H1 (cell line): ENCODE measurements around the gene PLCB4. TPM values are rescaled to one million over a fixed set of nuclear protein-coding genes. Genes with fewer than 3 reads are reported as not detected.

Experiments used
- CHD2 ChIP-seq: IDR thresholded peaks from 2 replicates; pipeline ENCODE4 v1.6.1; 2012; ENCODE audit warnings: low read length, improper control_type of control experiment
- SP2 ChIP-seq: IDR thresholded peaks from 2 replicates; pipeline ENCODE4 v1.6.1; 2012; ENCODE audit warnings: mild to moderate bottlenecking, low read length, inconsistent platforms
- polyA plus RNA-seq, 7 experiments: library from polyadenylated mRNA; depleted of rRNA in 3 of 7; stranded (reverse) in 5 of 7; unstranded in 2 of 7; fragments of >200 nt in 5 of 7; fragments of 200-250 nt in 2 of 7; gene quantifications; 1 replicate in 5 of 7; 2 replicates in 1 of 7; 4 replicates in 1 of 7; pipeline versions ENCODE4 v1.2.1 to v1.2.3, GENCODE V29; 2011 to 2013; ENCODE audit warnings: missing spikeins in 2 of 7, mixed read lengths in 2 of 7
- total RNA-seq: library from RNA; stranded (reverse); fragmentation: NEBNext Ultra II Directional; extraction: Animal tissue kit (Norgen Biotek cat#: 25700); gene quantifications from 2 replicates; pipeline ENCODE4 v1.2.1, GENCODE V29; 2021

The PLCB4 gene
- total and polyA plus RNA-seq, 2 of the 8 experiments (the other 6 are each of a cell fraction or from before 2014, with no cell fraction given), result 3.2 to 14.1 TPM

- TF ChIP-seq CHD2, result no peak
- TF ChIP-seq SP2, result no peak
- TF ChIP-seq, all 59 proteins: peak for 0
Measured at GRCh38 chr20:9476637-9477036, 407.8 kb downstream of the PLCB4 start (continued).
